ENCODE data around the gene PTP4A2. TPM values are rescaled to one million over a fixed set of nuclear protein-coding genes. Genes with fewer than 3 reads are reported as not detected.

The PTP4A2 gene
- total and polyA plus RNA-seq, 2 experiments from 2014 or later: 300 to 354 TPM

DNA sequence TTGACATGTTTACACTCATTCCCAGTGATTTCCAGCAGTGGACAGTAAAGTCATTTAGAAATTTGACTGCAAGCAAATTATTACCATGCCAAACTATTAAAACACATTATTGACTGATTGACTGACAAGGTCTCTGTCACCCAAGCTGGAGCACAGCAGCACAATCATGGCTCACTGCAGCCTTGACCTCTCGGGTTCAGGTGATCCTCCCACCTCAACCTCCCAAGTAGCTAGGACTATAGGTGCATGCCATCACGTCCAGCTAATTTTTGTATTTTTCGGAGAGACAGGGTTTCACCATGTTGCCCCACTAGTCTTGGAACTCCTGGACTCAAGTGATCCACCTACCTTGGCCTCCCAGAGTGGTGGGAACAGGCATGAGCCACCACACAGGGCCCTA is 24.2 kb downstream of the PTP4A2 start:
- H3K4me2 ChIP-seq: no peak overlapping the region
- 98% methylated on average over 3 of the region's 3 CpGs for WGBS (ENCODE audit: low lambda C conversion rate, missing lambda C conversion rate)
- H3K36me3 ChIP-seq (replicated peaks; ENCODE audit: insufficient read depth, low read depth): no peaks in the 10 kb centered on the region
- no peak overlapping the region for H3K4me3 ChIP-seq
- H2AFZ ChIP-seq: no peak overlapping the region
- H3K4me1 ChIP-seq (ENCODE audit: insufficient read depth): peaks cover 6% of the 10 kb centered on the region
- no peak for TF ChIP-seq EZH2 (IDR thresholded peaks at IDR 0.05; ENCODE audit: borderline replicate concordance)
- TF ChIP-seq, protein P1, sequence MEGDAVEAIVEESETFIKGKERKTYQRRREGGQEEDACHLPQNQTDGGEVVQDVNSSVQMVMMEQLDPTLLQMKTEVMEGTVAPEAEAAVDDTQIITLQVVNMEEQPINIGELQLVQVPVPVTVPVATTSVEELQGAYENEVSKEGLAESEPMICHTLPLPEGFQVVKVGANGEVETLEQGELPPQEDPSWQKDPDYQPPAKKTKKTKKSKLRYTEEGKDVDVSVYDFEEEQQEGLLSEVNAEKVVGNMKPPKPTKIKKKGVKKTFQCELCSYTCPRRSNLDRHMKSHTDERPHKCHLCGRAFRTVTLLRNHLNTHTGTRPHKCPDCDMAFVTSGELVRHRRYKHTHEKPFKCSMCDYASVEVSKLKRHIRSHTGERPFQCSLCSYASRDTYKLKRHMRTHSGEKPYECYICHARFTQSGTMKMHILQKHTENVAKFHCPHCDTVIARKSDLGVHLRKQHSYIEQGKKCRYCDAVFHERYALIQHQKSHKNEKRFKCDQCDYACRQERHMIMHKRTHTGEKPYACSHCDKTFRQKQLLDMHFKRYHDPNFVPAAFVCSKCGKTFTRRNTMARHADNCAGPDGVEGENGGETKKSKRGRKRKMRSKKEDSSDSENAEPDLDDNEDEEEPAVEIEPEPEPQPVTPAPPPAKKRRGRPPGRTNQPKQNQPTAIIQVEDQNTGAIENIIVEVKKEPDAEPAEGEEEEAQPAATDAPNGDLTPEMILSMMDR (IDR thresholded peaks at IDR 0.05; ENCODE audit: poor library complexity): no peak
- no peak for TF ChIP-seq EZH2phosphoT487 (IDR thresholded peaks at IDR 0.05; ENCODE audit: low read depth, severe bottlenecking, unreplicated experiment)
- peaks cover 56% of the 10 kb centered on the region for H4K20me1 ChIP-seq (ENCODE audit: insufficient read depth, poor library complexity, severe bottlenecking)
- H3K27ac ChIP-seq: no peak overlapping the region
- H3K27me3 ChIP-seq: no peaks in the 10 kb centered on the region
- DNase-seq (ENCODE audit: low spot score): no peak
- no peaks in the 10 kb centered on the region for H3K9me3 ChIP-seq (ENCODE audit: low read depth)
- peaks cover 98% of the 10 kb centered on the region for H3K79me2 ChIP-seq
- no peaks in the 10 kb centered on the region for H3K9me2 ChIP-seq (replicated peaks; ENCODE audit: insufficient read depth)

DNA sequence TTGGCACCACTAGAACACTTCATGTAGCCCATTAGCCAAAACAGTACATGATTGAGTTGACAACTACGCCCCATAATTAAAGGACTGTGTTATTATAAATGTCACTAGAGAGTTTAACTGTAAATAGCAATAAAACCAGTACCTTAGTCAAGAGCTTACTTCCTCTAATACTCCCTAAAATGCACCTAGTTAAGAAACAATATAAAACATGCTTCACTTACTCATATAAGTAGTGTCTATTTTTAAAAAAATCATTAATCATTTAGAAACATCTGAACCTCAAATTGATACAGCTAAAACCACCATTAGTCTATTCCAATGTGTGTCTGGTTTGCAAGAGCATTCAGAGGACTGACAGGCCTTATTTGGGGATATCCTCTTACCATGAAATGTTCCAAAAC is 25.3 kb downstream of the PTP4A2 start:
- Histone ChIP-seq H3K27me3 (no peaks in the 10 kb centered on the region), H3K4me2 (no peak overlapping the region), H3K9me3 (ENCODE audit: low read depth) (no peaks in the 10 kb centered on the region), H2AFZ (no peak overlapping the region), H3K4me3 (no peak overlapping the region), H3K36me3 (replicated peaks; ENCODE audit: insufficient read depth, low read depth) (no peaks in the 10 kb centered on the region), H3K27ac (no peak overlapping the region), H3K9me2 (replicated peaks; ENCODE audit: insufficient read depth) (no peaks in the 10 kb centered on the region), H4K20me1 (ENCODE audit: insufficient read depth, poor library complexity, severe bottlenecking) (peaks cover 49% of the 10 kb centered on the region), H3K79me2 (peaks cover 91% of the 10 kb centered on the region), H3K4me1 (ENCODE audit: insufficient read depth) (peaks cover 6% of the 10 kb centered on the region)
- TF ChIP-seq EZH2phosphoT487 (IDR thresholded peaks at IDR 0.05; ENCODE audit: low read depth, severe bottlenecking, unreplicated experiment) (no peak), EZH2 (IDR thresholded peaks at IDR 0.05; ENCODE audit: borderline replicate concordance) (no peak)
- TF ChIP-seq, protein P1 (IDR thresholded peaks at IDR 0.05; ENCODE audit: poor library complexity): no peak
- DNase-seq (ENCODE audit: low spot score): no peak
- 90% methylated on average over 1 of the region's 1 CpG for WGBS (ENCODE audit: low lambda C conversion rate, missing lambda C conversion rate)

DNA sequence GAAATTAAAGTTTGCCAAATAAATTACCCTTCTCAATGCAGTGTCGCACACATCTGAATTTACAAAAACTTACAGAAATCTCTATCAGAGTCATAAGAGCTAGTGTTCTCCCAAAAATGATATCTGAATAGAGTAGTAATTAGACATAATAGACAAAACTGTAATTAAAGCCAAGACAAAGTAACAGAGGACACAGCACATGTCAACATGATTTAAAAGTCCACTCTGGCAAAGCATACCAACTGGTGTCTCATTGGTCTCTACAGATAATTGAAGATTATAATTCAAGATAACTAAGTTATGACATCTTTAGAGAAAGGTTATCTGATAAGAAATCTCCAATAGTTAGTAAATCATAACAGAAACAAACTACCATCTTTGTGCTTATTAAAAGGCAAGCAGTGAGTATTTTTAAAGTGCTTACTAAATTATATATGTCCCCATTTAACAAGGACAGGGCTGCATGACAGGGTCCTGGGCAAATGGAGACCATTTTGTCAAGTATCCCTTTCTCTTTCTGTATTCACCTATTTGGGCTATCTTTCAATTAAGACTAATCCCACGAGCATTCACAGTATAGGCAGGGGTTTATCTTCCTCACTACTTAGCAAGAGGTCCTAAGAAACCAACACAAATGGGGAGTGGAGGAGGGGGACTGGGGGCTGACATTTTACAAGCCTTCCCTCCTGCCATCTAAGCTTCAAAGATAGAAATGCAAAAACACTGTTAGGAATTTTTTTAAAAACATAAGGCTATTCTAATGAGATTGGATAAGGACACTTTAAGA is 26.0 kb downstream of the PTP4A2 start:
- no peak for TF ChIP-seq EZH2 (IDR thresholded peaks at IDR 0.05; ENCODE audit: borderline replicate concordance)
- TF ChIP-seq EZH2phosphoT487 (IDR thresholded peaks at IDR 0.05; ENCODE audit: low read depth, severe bottlenecking, unreplicated experiment): no peak
- TF ChIP-seq, protein P1 (IDR thresholded peaks at IDR 0.05; ENCODE audit: poor library complexity): no peak
- H3K27me3 ChIP-seq: no peaks in the 10 kb centered on the region
- 58% methylated on average over 2 of the region's 2 CpGs for WGBS (ENCODE audit: low lambda C conversion rate, missing lambda C conversion rate)
- no peak overlapping the region for H3K4me2 ChIP-seq
- H3K27ac ChIP-seq: no peak overlapping the region
- no peaks in the 10 kb centered on the region for H3K9me3 ChIP-seq (ENCODE audit: low read depth)
- no peak overlapping the region for H3K4me3 ChIP-seq
- no peak overlapping the region for H2AFZ ChIP-seq
- H3K9me2 ChIP-seq (replicated peaks; ENCODE audit: insufficient read depth): no peaks in the 10 kb centered on the region
- DNase-seq (ENCODE audit: low spot score): no peak
- peaks cover 87% of the 10 kb centered on the region for H3K79me2 ChIP-seq
- peaks cover 6% of the 10 kb centered on the region for H3K4me1 ChIP-seq (ENCODE audit: insufficient read depth)
- peaks cover 49% of the 10 kb centered on the region for H4K20me1 ChIP-seq (ENCODE audit: insufficient read depth, poor library complexity, severe bottlenecking)
- no peaks in the 10 kb centered on the region for H3K36me3 ChIP-seq (replicated peaks; ENCODE audit: insufficient read depth, low read depth)
